Midbrain (tissue), 1 donor: ENCODE data around the gene TAOK3.
"Not testable (repeated sequence)": the region's sequence is repeated elsewhere in the genome, so short reads cannot be mapped to it uniquely, and the experiment has no call there.

ENCODE experiments used
- DNase-seq: peaks from one replicate; lab custom pipeline; 2025; lab: John Stamatoyannopoulos, UW

The TAOK3 gene

GRCh38 chr12:118337194-118337838 lies 35.4 kb downstream of the TAOK3 start:
- no peak for DNase-seq

GRCh38 chr12:118336123-118336522 lies 36.6 kb downstream of the TAOK3 start:
- no peak for DNase-seq

GRCh38 chr12:118334939-118335567 lies 37.7 kb downstream of the TAOK3 start:
- DNase-seq: no peak

DNA sequence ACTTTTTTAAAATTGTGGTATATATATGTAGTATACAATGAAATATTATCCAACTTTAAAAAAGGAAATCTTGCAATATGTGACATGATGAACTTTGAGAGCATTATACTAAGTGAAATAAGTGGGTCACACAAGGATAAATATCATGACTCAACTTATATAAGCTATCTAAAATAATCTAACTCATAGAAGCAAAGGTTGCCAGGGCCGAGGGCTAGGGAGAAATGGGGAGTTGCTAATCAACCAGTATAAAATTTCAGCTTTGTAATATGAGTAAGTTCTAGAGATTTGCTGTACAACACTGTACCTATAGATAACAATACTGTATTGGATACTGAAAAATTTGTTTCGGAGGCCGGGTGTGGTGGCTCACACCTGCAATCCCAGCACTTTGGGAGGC lies 38.5 kb downstream of the TAOK3 start:
- no peak for DNase-seq

- no peak for DNase-seq
Observed at GRCh38 chr12:118332511-118332910, 40.2 kb downstream of the TAOK3 start.

- DNase-seq: no peak
Observed at GRCh38 chr12:118330421-118331018, 42.2 kb downstream of the TAOK3 start.

DNA sequence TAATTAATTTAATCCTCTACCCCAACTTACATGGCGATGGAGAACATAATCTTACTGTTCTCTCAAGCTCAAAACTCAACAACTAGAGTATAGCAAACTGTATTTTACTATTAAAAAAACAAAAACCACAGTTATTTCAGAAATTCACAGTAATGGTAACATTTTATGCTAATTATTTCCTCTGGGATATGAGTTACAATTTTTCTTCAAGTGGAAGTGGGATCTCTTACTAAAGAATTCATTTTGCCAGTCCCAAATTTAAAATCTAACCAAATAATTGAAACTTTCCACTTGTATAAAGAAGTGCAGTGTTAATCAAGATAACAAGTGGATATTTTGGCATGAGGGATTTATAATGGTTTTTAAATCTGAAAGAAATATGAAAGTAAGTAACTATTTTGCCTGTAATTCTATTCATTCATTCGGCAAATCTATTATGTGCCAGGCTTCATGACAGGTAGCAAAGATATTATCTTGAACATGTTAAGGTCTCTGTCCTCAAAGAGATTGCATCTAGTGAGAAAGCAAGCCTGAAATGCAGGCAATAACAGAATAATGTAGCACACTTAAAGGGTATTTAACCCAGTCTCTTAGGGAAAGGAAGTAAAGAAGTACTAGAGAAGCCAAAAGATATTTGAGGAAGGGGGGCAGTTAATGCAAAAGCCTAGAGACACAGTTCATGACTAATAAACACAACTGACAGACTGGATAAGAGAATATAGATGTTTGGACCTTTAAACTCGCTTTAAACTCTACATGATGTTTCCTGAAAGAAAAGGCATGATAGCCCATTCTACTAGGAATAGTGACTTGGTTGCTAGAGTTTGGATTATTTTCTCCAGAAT lies 44.0 kb downstream of the TAOK3 start:
- DNase-seq: no peak

GRCh38 chr12:118327391-118327790 lies 45.3 kb downstream of the TAOK3 start:
- no peak for DNase-seq

DNA sequence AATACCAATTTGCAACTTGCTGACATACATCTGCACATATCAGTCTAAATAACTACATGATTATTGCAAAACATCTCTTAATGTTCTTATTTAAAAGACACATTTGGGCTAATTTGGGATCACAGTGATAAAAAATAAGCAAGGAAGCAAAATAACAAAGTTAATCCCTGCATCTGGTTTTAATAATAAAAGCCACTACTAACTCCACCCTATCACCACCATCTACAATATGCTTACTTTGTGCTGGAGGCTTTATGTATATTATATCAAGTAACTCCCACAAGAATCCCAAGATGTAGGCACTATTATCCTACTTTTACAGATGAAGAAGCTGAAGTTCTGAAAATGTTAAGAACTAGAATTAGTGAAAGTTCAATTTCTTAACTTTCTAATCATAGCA lies 45.7 kb downstream of the TAOK3 start:
- no peak for DNase-seq

DNA sequence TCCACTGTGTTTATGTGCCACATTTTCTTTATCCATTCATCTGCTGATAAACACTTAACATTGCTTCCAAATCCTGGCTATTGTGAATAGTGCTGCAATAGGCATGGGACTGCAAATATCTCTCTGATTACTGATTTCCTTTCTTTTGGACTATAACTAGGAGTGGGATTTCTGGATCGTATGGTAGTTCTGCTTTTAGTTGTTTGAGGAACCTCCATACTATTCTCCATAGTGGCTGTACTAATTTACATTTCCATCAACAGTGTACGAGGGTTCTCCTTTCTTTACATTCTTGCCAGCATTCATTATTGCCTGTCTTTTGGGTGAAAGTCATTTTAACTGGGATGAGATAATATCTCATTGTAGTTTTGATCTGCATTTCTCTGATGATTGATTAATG lies 47.6 kb downstream of the TAOK3 start:
- DNase-seq: no peak

DNA sequence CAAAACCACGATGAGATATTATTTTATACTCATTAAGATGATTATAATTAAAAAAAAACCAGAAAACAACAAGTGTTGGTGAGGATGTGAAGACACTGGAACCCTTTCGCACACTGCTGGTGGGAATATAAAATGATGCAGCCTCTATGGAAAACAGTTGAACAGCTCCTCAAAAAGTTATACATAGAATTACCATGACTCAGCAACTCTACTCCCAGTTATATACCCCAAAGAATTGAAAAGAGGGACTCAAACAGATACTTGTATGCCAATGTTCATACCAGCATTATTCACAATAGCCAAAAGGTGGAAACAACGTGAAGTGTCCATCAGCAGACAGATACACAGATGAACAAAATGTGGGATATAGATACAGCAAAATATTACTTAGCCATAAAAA lies 53.1 kb downstream of the TAOK3 start:
- DNase-seq: no peak

DNA sequence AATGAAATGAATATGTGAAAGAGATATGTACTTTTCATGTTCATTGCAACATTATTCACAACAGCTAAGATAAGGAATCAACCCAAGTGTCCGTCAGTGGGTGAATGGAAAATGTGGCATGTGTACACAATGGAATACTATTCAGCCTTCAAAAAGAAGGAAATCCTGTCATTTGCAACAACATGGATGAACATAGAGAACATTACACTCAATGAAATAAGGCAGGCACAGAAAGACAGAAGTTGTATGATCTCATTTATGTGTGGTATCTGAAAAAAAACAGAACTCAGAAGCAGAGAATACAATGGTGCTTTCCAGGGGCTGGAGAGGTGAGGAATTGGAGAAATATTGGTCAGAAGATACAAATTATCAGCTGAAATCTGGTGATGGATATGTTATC lies 54.0 kb downstream of the TAOK3 start:
- no peak for DNase-seq

DNA sequence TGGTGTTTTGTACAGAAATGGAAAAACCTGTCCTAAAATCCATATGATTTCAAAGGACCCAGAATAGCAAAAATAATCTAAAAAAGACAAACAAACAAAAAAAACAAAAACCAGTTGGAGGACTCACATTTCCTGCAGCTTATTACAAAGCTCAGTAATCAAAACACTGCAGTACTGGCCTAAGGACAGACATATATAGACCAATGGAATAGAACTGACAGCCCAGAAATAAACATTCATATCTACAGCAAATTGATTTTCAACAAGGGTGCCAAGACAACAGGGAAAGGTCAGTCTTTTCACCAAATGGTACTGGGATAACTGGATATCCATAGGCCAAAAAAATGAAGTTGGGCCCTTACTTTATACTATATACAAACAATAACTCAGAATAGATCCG lies 55.0 kb downstream of the TAOK3 start:
- no peak for DNase-seq

DNA sequence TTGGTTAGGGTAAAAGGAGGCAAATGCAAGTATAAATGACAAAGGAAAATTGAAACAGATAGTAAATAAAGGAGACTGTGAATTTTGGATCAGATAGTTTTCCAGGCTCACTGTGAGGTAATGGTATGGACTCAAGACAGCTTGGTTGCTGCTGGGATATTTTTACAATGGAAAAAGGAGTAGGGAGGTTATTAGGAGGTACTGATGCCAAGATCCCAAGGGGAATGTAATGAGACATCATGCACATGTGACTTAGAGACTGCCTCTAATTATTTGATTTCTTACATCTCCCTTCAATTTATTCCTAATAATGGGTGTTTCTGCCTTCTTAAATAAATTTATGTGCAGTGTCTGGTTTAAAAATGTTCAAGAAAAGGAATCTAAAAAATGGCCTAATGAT lies 56.9 kb downstream of the TAOK3 start:
- no peak for DNase-seq

- no peak for DNase-seq
Observed at GRCh38 chr12:118312578-118312977, 60.1 kb downstream of the TAOK3 start.

GRCh38 chr12:118311666-118312065 lies 61.0 kb downstream of the TAOK3 start:
- no peak for DNase-seq

DNA sequence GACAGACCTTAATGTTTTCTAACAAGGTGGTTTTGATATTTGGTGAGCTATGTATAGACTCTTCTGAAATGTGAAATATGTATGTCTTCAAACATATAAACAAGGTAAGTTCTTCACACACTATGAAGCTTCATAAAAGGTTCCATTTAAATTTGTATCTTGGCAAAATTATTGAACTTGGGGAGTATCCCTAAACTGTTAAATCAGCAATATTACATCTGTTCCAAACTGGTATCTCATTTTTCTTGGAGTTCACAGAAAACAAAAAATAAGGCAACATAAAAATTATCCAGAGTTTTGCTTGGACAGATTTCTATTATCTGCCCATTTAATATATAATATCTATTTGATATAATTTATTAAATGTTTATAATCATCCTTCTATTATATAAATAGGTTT lies 62.4 kb downstream of the TAOK3 start:
- DNase-seq: no peak

- not testable (repeated sequence) for DNase-seq
Observed at GRCh38 chr12:118308006-118308405, 64.7 kb downstream of the TAOK3 start.

- no peak for DNase-seq
Observed at GRCh38 chr12:118307069-118307954, 65.4 kb downstream of the TAOK3 start.

DNA sequence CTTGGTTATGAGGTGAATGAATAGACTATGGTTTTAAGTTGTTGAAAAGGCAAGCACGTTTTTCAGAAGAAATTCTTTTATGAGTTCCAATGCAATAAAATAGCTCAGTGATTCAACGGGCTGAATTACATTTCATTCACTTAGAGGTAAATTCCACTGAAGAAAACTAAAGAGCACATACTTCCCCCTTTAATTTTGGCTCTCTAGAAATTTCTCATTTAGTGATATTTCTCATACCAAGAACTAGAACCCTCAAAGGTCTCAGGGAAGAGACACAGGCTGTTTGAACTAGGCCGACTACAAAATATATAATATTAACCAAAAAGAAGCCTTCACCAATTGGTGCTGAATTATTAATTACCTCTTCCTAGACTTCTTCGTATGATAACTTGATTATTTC lies 68.6 kb downstream of the TAOK3 start:
- no peak for DNase-seq

- DNase-seq: no peak
Observed at GRCh38 chr12:118302053-118302452, 70.7 kb downstream of the TAOK3 start.
